Mesendoderm (in vitro differentiated cells): Measurements from ENCODE around the gene EIF3L.

Source experiments
- DNase-seq: peaks from one replicate; pipeline ENCODE4 v3.0.0; 2013
- H2AK5ac ChIP-seq: 2 replicates; pipeline ENCODE4 v1.6.1; 2013; ENCODE audit warnings: low read length, inconsistent platforms
- H2BK120ac ChIP-seq: 2 replicates; pipeline ENCODE4 v1.6.1; 2013; ENCODE audit warnings: low read depth, mild to moderate bottlenecking, low read length, moderate library complexity, mixed read lengths
- H2BK15ac ChIP-seq: replicated peaks from 2 replicates; pipeline ENCODE4 v1.6.1; 2013; ENCODE audit warnings: low read depth, mild to moderate bottlenecking, moderate library complexity
- H2BK5ac ChIP-seq: 2 replicates; pipeline ENCODE4 v1.6.1; 2013; ENCODE audit warnings: low read length, inconsistent platforms
- H3K18ac ChIP-seq: 2 replicates; pipeline ENCODE4 v1.6.1; 2013; ENCODE audit warnings: mild to moderate bottlenecking, low read length, mixed read lengths
- H3K23ac ChIP-seq: one replicate; pipeline ENCODE4 v1.6.1; 2013; ENCODE audit warnings: low read length
- H3K27ac ChIP-seq: 2 replicates; pipeline ENCODE4 v1.5.1; 2013; ENCODE audit warnings: low read depth, mild to moderate bottlenecking, inconsistent platforms, low read length, moderate library complexity
- H3K27me3 ChIP-seq: 2 replicates; pipeline ENCODE4 v1.6.1; 2013; ENCODE audit warnings: low read length, control low read depth, mild to moderate bottlenecking, inconsistent platforms; ENCODE audit not compliant: insufficient read depth, poor library complexity
- H3K36me3 ChIP-seq: 2 replicates; pipeline ENCODE4 v1.6.1; 2013; ENCODE audit warnings: low read length, inconsistent platforms; ENCODE audit not compliant: control insufficient read depth, insufficient read depth
- H3K4ac ChIP-seq: one replicate; pipeline ENCODE4 v1.6.1; 2013; ENCODE audit warnings: low read depth, mild to moderate bottlenecking, low read length, moderate library complexity
- H3K4me1 ChIP-seq: 2 replicates; pipeline ENCODE4 v1.6.1; 2013; ENCODE audit warnings: low read depth, low read length, inconsistent platforms; ENCODE audit not compliant: control insufficient read depth
- H3K4me2 ChIP-seq: 2 replicates; pipeline ENCODE4 v1.6.1; 2013; ENCODE audit warnings: low read length
- H3K4me3 ChIP-seq: 2 replicates; pipeline ENCODE4 v1.5.1; 2013; ENCODE audit warnings: mild to moderate bottlenecking, low read length
- H3K56ac ChIP-seq: one replicate; pipeline ENCODE4 v1.6.1; 2013; ENCODE audit warnings: low read length
- H3K79me1 ChIP-seq: 2 replicates; pipeline ENCODE4 v1.6.1; 2013; ENCODE audit warnings: low read length, inconsistent platforms
- H3K79me2 ChIP-seq: 2 replicates; pipeline ENCODE4 v1.6.1; 2013; ENCODE audit warnings: mild to moderate bottlenecking, low read length; ENCODE audit not compliant: control insufficient read depth, insufficient read depth
- H3K9ac ChIP-seq: 2 replicates; pipeline ENCODE4 v1.6.1; 2013; ENCODE audit warnings: low read length, inconsistent platforms
- H4K5ac ChIP-seq: one replicate; pipeline ENCODE4 v1.6.1; 2013; ENCODE audit warnings: low read length
- H4K8ac ChIP-seq: one replicate; pipeline ENCODE4 v1.6.1; 2013; ENCODE audit warnings: low read depth, mild to moderate bottlenecking, control low read depth, low read length, moderate library complexity
- WGBS: extraction: QIAGEN DNeasy Blood & Tissue Kit; methylation state at CpG from one replicate; pipeline ENCODE4 v1.1.7; 2013; ENCODE audit warnings: low lambda C conversion rate, missing lambda C conversion rate; ENCODE audit not compliant: insufficient coverage; ENCODE audit errors: extremely low coverage; 5-methylcytosine and 5-hydroxymethylcytosine counted together

The EIF3L gene

GRCh38 chr22:37820350-37820749, 28.9 kb upstream of the EIF3L start:
- DNase-seq = no peak
- no peak overlapping the region for H3K27ac ChIP-seq
- no peak overlapping the region for H2BK5ac ChIP-seq
- no peaks in the 10 kb centered on the region for H3K36me3 ChIP-seq
- H3K4me1 ChIP-seq = peaks cover 5% of the 10 kb centered on the region
- H4K8ac ChIP-seq = no peak overlapping the region
- no peaks in the 10 kb centered on the region for H3K79me2 ChIP-seq
- H3K79me1 ChIP-seq = no peaks in the 10 kb centered on the region
- H3K56ac ChIP-seq = no peak overlapping the region
- H4K5ac ChIP-seq = no peak overlapping the region
- no peak overlapping the region for H3K23ac ChIP-seq
- no peak overlapping the region for H2BK120ac ChIP-seq
- no peak overlapping the region for H2BK15ac ChIP-seq
- peaks cover 16% of the 10 kb centered on the region for H3K27me3 ChIP-seq
- H3K9ac ChIP-seq = no peak overlapping the region
- H3K4me3 ChIP-seq = no peak overlapping the region
- no peak overlapping the region for H3K18ac ChIP-seq
- no peak overlapping the region for H2AK5ac ChIP-seq
- no peak overlapping the region for H3K4ac ChIP-seq
- WGBS = no CpG with 5 or more reads among the region's 5 CpGs
- H3K4me2 ChIP-seq = no peak overlapping the region

- H3K4me2 ChIP-seq = no peak overlapping the region
- no peak overlapping the region for H2BK5ac ChIP-seq
- H3K79me2 ChIP-seq = no peaks in the 10 kb centered on the region
- H3K23ac ChIP-seq = no peak overlapping the region
- no peaks in the 10 kb centered on the region for H3K36me3 ChIP-seq
- H3K4ac ChIP-seq = no peak overlapping the region
- H3K18ac ChIP-seq = no peak overlapping the region
- DNase-seq = peak; percentile 61
- no peak overlapping the region for H4K8ac ChIP-seq
- no peak overlapping the region for H2AK5ac ChIP-seq
- no peak overlapping the region for H3K9ac ChIP-seq
- no peak overlapping the region for H2BK120ac ChIP-seq
- no CpG with 5 or more reads among the region's 8 CpGs for WGBS
- H3K27me3 ChIP-seq = peaks cover 19% of the 10 kb centered on the region
- H3K79me1 ChIP-seq = no peaks in the 10 kb centered on the region
- H3K56ac ChIP-seq = no peak overlapping the region
- H4K5ac ChIP-seq = no peak overlapping the region
- peaks cover 5% of the 10 kb centered on the region for H3K4me1 ChIP-seq
- H2BK15ac ChIP-seq = no peak overlapping the region
- no peak overlapping the region for H3K4me3 ChIP-seq
- H3K27ac ChIP-seq = no peak overlapping the region
These were observed 27.0 kb upstream of the EIF3L start for GRCh38 chr22:37822079-37822833.

GRCh38 chr22:37823134-37823985, 25.9 kb upstream of the EIF3L start, which contains the start of gene GALR3:
TSS of gene GALR3 (plus strand) at chr22:37823382. CDS start at chr22:37823407, 25 bp downstream.
- Histone ChIP-seq H3K4me1 (peaks cover 3% of the 10 kb centered on the region), H3K23ac (no peak within 1 kb of the TSS), H3K9ac (no peak within 1 kb of the TSS), H4K5ac (no peak within 1 kb of the TSS), H3K4me3 (no peak within 1 kb of the TSS), H3K36me3 (no peaks in the 10 kb centered on the region), H3K4me2 (no peak within 1 kb of the TSS), H3K4ac (no peak within 1 kb of the TSS), H3K79me1 (no peaks in the 10 kb centered on the region), H3K27ac (no peak within 1 kb of the TSS), H3K79me2 (no peaks in the 10 kb centered on the region), H2BK5ac (no peak within 1 kb of the TSS), H2BK15ac (no peak within 1 kb of the TSS), H3K56ac (no peak within 1 kb of the TSS), H2AK5ac (no peak within 1 kb of the TSS), H4K8ac (no peak within 1 kb of the TSS), H3K27me3 (peaks cover 19% of the 10 kb centered on the region), H2BK120ac (no peak within 1 kb of the TSS), H3K18ac (no peak within 1 kb of the TSS)
- no CpG with 5 or more reads among the region's 21 CpGs for WGBS
- DNase-seq = no peak

GRCh38 chr22:37824674-37825641, 24.3 kb upstream of the EIF3L start:
- Histone ChIP-seq H2AK5ac (no peak overlapping the region), H3K36me3 (no peaks in the 10 kb centered on the region), H3K23ac (peak overlapping the region; percentile 15), H3K4ac (no peak overlapping the region), H4K8ac (no peak overlapping the region), H3K4me2 (peak overlapping the region; percentile 70), H3K4me1 (no peaks in the 10 kb centered on the region), H3K79me1 (no peaks in the 10 kb centered on the region), H3K18ac (no peak overlapping the region), H3K56ac (peak overlapping the region; percentile 89), H3K4me3 (peak overlapping the region; percentile 25), H3K27ac (no peak overlapping the region), H3K27me3 (peaks cover 15% of the 10 kb centered on the region), H3K79me2 (no peaks in the 10 kb centered on the region), H2BK5ac (no peak overlapping the region), H3K9ac (peak overlapping the region; percentile 54), H2BK15ac (no peak overlapping the region), H4K5ac (no peak overlapping the region), H2BK120ac (no peak overlapping the region)
- no CpG with 5 or more reads among the region's 135 CpGs for WGBS
- peak; percentile 51 for DNase-seq

- H3K23ac ChIP-seq = no peak overlapping the region
- H2BK5ac ChIP-seq = no peak overlapping the region
- no peaks in the 10 kb centered on the region for H3K79me1 ChIP-seq
- no peak overlapping the region for H2BK15ac ChIP-seq
- no peak for DNase-seq
- H3K56ac ChIP-seq = no peak overlapping the region
- no peak overlapping the region for H4K8ac ChIP-seq
- no peaks in the 10 kb centered on the region for H3K79me2 ChIP-seq
- H3K27ac ChIP-seq = no peak overlapping the region
- H3K9ac ChIP-seq = no peak overlapping the region
- no peak overlapping the region for H3K4ac ChIP-seq
- no peak overlapping the region for H3K18ac ChIP-seq
- peaks cover 13% of the 10 kb centered on the region for H3K27me3 ChIP-seq
- H3K4me2 ChIP-seq = no peak overlapping the region
- no peak overlapping the region for H2BK120ac ChIP-seq
- H3K4me1 ChIP-seq = no peaks in the 10 kb centered on the region
- no peak overlapping the region for H2AK5ac ChIP-seq
- H3K4me3 ChIP-seq = no peak overlapping the region
- H4K5ac ChIP-seq = no peak overlapping the region
- H3K36me3 ChIP-seq = peaks cover 6% of the 10 kb centered on the region
- no CpG with 5 or more reads among the region's 9 CpGs for WGBS
These were observed 22.2 kb upstream of the EIF3L start for GRCh38 chr22:37827056-37827455.
